Hepatocyte (in vitro differentiated cells): Measurements from ENCODE around the gene ETHE1. TPM values are rescaled to one million over a fixed set of nuclear protein-coding genes. Genes with fewer than 3 reads are reported as not detected.

Experiments used
- DNase-seq: peaks from one replicate; pipeline ENCODE4 v3.0.0-alpha.2; 2016; ENCODE audit warnings: low spot score
- H2AFZ ChIP-seq: fragments of 200-600 bp; sonication (generic); 2 replicates; pipeline ENCODE4 v1.6.0; 2016; ENCODE audit warnings: antibody characterized with exemption, mild to moderate bottlenecking
- H3K27ac ChIP-seq: fragments of 200-600 bp; sonication (generic); 2 replicates; pipeline ENCODE4 v1.5.1; 2016; ENCODE audit warnings: mild to moderate bottlenecking
- H3K27me3 ChIP-seq: fragments of 200-600 bp; sonication (generic); 2 replicates; pipeline ENCODE4 v1.6.1; 2016
- H3K36me3 ChIP-seq: fragments of 200-600 bp; sonication (generic); replicated peaks from 2 replicates; pipeline ENCODE4 v1.5.1; 2016; ENCODE audit warnings: low read depth; ENCODE audit not compliant: insufficient read depth
- H3K4me1 ChIP-seq: fragments of 200-600 bp; sonication (generic); 2 replicates; pipeline ENCODE4 v1.5.1; 2016; ENCODE audit warnings: mild to moderate bottlenecking, moderate library complexity; ENCODE audit not compliant: insufficient read depth
- H3K4me2 ChIP-seq: fragments of 200-600 bp; sonication (generic); 2 replicates; pipeline ENCODE4 v1.6.0; 2016
- H3K4me3 ChIP-seq: fragments of 200-600 bp; sonication (generic); 2 replicates; pipeline ENCODE4 v1.5.1; 2016; ENCODE audit warnings: mild to moderate bottlenecking
- H3K79me2 ChIP-seq: fragments of 200-600 bp; sonication (generic); 2 replicates; pipeline ENCODE4 v1.6.0; 2017; ENCODE audit warnings: mild to moderate bottlenecking
- H3K9me2 ChIP-seq: fragments of 200-600 bp; sonication (generic); replicated peaks from 2 replicates; pipeline ENCODE4 v1.6.0; 2017; ENCODE audit warnings: mild to moderate bottlenecking; ENCODE audit not compliant: insufficient read depth
- H3K9me3 ChIP-seq: fragments of 200-600 bp; sonication (generic); 2 replicates; pipeline ENCODE4 v1.5.1; 2016; ENCODE audit warnings: low read depth, mild to moderate bottlenecking
- H4K20me1 ChIP-seq: fragments of 200-600 bp; sonication (generic); 2 replicates; pipeline ENCODE4 v1.6.0; 2016; ENCODE audit warnings: mild to moderate bottlenecking; ENCODE audit not compliant: insufficient read depth, poor library complexity, severe bottlenecking
- EZH2 ChIP-seq: fragments of 200-600 bp; sonication (generic); IDR thresholded peaks from 2 replicates; pipeline ENCODE4 v1.6.1; 2016; ENCODE audit warnings: antibody characterized with exemption, mild to moderate bottlenecking, borderline replicate concordance
- EZH2phosphoT487 ChIP-seq: fragments of 200-600 bp; sonication (generic); IDR thresholded peaks from one replicate; pipeline ENCODE4 v1.6.1; 2018; ENCODE audit warnings: antibody characterized with exemption, mild to moderate bottlenecking, low read depth, moderate library complexity; ENCODE audit not compliant: unreplicated experiment, severe bottlenecking
- WGBS: methylation state at CpG from one replicate; pipeline ENCODE4 v1.1.6; 2016; ENCODE audit warnings: low lambda C conversion rate; ENCODE audit errors: missing lambda C conversion rate; 5-methylcytosine and 5-hydroxymethylcytosine counted together
- polyA plus RNA-seq: library from polyadenylated mRNA; unstranded; fragments of >200 nt; fragmentation: Nextera tagmentation; extraction: Ambion mirVana; gene quantifications from 2 replicates; pipeline ENCODE4 v1.2.1, GENCODE V29; 2016
- total RNA-seq: library from RNA; depleted of rRNA; stranded (reverse); fragments of >200 nt; gene quantifications from 2 replicates; pipeline ENCODE4 v1.2.3, GENCODE V29; 2014
- TF ChIP-seq, protein P1 (sequence below): fragments of 200-600 bp; sonication (generic); IDR thresholded peaks from 2 replicates; pipeline ENCODE4 v1.5.1; 2016; ENCODE audit warnings: antibody characterized with exemption, mild to moderate bottlenecking; ENCODE audit not compliant: poor library complexity

ETHE1 gene
- total and polyA plus RNA-seq, 2 experiments from 2014 or later, result 42.1 to 65.1 TPM

GRCh38 chr19:43471091-43471490, 55.9 kb downstream of the ETHE1 start:
- Histone ChIP-seq H3K79me2 (no peaks in the 10 kb centered on the region), H3K27me3 (no peaks in the 10 kb centered on the region), H3K9me3 (no peaks in the 10 kb centered on the region), H3K9me2 (no peaks in the 10 kb centered on the region), H3K27ac (peak overlapping the region; percentile 49), H4K20me1 (no peaks in the 10 kb centered on the region), H3K4me2 (no peak overlapping the region), H3K4me3 (no peak overlapping the region), H3K4me1 (no peaks in the 10 kb centered on the region), H3K36me3 (no peaks in the 10 kb centered on the region), H2AFZ (no peak overlapping the region)
- TF ChIP-seq EZH2, result no peak
- no peak for DNase-seq
- WGBS, result 76% methylated on average over 5 of the region's 5 CpGs

GRCh38 chr19:43470288-43470687, 56.7 kb downstream of the ETHE1 start:
- Histone ChIP-seq H3K27ac (no peak overlapping the region), H3K4me3 (no peak overlapping the region), H3K9me2 (no peaks in the 10 kb centered on the region), H4K20me1 (no peaks in the 10 kb centered on the region), H3K9me3 (no peaks in the 10 kb centered on the region), H3K36me3 (no peaks in the 10 kb centered on the region), H2AFZ (no peak overlapping the region), H3K27me3 (no peaks in the 10 kb centered on the region), H3K79me2 (no peaks in the 10 kb centered on the region), H3K4me1 (no peaks in the 10 kb centered on the region), H3K4me2 (no peak overlapping the region)
- DNase-seq, result no peak
- 53% methylated on average over 9 of the region's 10 CpGs for WGBS
- TF ChIP-seq EZH2phosphoT487 (no peak), EZH2 (no peak)
- TF ChIP-seq, protein P1, sequence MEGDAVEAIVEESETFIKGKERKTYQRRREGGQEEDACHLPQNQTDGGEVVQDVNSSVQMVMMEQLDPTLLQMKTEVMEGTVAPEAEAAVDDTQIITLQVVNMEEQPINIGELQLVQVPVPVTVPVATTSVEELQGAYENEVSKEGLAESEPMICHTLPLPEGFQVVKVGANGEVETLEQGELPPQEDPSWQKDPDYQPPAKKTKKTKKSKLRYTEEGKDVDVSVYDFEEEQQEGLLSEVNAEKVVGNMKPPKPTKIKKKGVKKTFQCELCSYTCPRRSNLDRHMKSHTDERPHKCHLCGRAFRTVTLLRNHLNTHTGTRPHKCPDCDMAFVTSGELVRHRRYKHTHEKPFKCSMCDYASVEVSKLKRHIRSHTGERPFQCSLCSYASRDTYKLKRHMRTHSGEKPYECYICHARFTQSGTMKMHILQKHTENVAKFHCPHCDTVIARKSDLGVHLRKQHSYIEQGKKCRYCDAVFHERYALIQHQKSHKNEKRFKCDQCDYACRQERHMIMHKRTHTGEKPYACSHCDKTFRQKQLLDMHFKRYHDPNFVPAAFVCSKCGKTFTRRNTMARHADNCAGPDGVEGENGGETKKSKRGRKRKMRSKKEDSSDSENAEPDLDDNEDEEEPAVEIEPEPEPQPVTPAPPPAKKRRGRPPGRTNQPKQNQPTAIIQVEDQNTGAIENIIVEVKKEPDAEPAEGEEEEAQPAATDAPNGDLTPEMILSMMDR, result no peak

DNA sequence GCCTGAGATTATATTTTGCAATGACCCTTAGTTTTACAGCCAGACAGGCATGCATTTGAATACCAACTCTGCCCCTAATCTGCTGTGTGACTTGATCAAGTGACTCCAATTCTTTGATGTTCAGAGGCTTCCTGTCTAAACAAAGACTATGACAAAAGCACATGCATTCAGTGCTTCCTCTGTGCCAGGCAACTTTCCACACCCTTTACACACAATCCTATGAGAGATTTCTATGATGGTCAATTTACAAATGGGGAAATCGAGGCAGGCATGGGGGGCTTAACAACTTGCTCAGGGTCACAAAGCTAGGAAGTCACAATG, 57.9 kb downstream of the ETHE1 start:
- Histone ChIP-seq H3K27ac (no peak overlapping the region), H3K27me3 (no peaks in the 10 kb centered on the region), H3K4me1 (no peaks in the 10 kb centered on the region), H3K9me2 (no peaks in the 10 kb centered on the region), H4K20me1 (no peaks in the 10 kb centered on the region), H3K79me2 (no peaks in the 10 kb centered on the region), H2AFZ (no peak overlapping the region), H3K9me3 (no peaks in the 10 kb centered on the region), H3K4me3 (no peak overlapping the region), H3K4me2 (no peak overlapping the region), H3K36me3 (no peaks in the 10 kb centered on the region)
- TF ChIP-seq EZH2phosphoT487 (no peak), EZH2 (no peak)
- TF ChIP-seq, protein P1, result no peak
- WGBS, result 75% methylated on average over 1 of the region's 1 CpG
- no peak for DNase-seq

DNA sequence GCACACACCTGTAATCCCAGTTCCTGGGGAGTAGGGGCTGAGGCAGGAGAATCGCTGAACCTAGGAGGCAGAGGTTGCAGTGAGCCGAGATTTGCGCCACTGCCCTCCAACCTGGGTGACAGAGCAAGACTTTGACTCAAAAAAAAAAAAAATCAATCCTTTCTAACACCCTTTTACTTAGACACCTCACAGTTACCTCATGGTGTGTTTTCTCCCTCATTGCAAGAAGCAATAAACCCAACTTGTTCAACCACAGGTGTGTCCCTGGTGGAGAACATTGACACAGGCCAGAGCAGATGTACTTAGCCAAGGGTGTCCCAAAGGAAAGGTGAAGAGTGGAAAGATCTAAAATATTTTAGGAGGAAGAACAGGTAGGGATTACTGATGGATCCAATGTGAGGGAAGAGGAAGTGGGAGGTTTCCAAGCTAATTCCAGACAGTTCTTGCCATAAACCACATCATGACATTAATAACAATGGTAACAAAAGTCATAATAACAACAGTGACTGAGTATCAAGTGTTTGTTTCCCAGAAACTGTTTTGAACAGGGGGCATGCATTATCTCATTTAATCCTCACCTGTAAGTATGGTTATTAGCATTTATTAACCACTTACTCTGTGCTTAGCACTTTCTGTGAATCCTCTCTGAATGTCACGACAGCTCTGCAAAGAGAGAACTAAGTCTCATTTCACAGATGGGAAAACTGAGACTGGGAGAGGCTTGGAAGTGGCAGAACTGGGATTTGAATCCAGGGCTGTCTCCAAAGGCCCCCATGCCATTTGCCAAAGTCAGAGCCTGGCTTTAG, 58.4 kb downstream of the ETHE1 start:
- Histone ChIP-seq H3K27me3 (no peaks in the 10 kb centered on the region), H3K79me2 (no peaks in the 10 kb centered on the region), H3K27ac (no peak overlapping the region), H3K36me3 (no peaks in the 10 kb centered on the region), H3K9me2 (no peaks in the 10 kb centered on the region), H3K4me1 (no peaks in the 10 kb centered on the region), H3K9me3 (no peaks in the 10 kb centered on the region), H3K4me3 (no peak overlapping the region), H3K4me2 (no peak overlapping the region), H2AFZ (no peak overlapping the region), H4K20me1 (no peaks in the 10 kb centered on the region)
- no peak for DNase-seq
- no peak for TF ChIP-seq EZH2
- TF ChIP-seq, protein P1, result no peak
- TF ChIP-seq EZH2phosphoT487, result no peak
- WGBS, result 94% methylated on average over 4 of the region's 4 CpGs
